Measurements from ENCODE around the gene CALML6. TPM values are rescaled to one million over a fixed set of nuclear protein-coding genes. Genes with fewer than 3 reads are reported as not detected.

The CALML6 gene
- total RNA-seq: under 1 TPM; 0.47 to 0.69 TPM
- polyA plus RNA-seq (2013, experiment 1 of 2): 0.13 TPM
- polyA plus RNA-seq (2013, experiment 2 of 2): 4.1 TPM
- total RNA-seq: 0 to 1.4 (median 0.43) reads per million in 172 experiments

- Histone ChIP-seq H3K27ac (ENCODE audit: low read depth in 1 of 2, low read length in 2 of 2) (no peak within 1 kb of the TSS), H3K9me3 (ENCODE audit: control insufficient read depth in 1 of 2, insufficient read depth in 1 of 2, low read length in 2 of 2) (no peaks in the 10 kb centered on the region), H3K36me3 (ENCODE audit: insufficient read depth, low read length) (no peaks in the 10 kb centered on the region), H3K4me3 (ENCODE audit: low read length) (no peak within 1 kb of the TSS), H3K27me3 (ENCODE audit: control insufficient read depth in 1 of 2, insufficient read depth in 2 of 2, low read length in 2 of 2) (no peaks in the 10 kb centered on the region), H3K4me1 (ENCODE audit: insufficient read depth, low read length) (peaks cover 25% of the 10 kb centered on the region)
- Mint-ChIP-seq H3K27me3 (no peaks in the 10 kb centered on the region), H3K4me1 (ENCODE audit: low read depth) (peaks cover 4% of the 10 kb centered on the region), H3K27ac (no peak within 1 kb of the TSS), H3K36me3 (ENCODE audit: low read depth) (no peaks in the 10 kb centered on the region), H3K9me3 (no peaks in the 10 kb centered on the region), H3K4me3 (peak within 1 kb of the TSS; percentile 58)
- no peak for ATAC-seq (ENCODE audit: poor library complexity)
- POLR2A ChIA-PET: no interaction called here
- no peak for TF ChIP-seq CTCF (IDR thresholded peaks at IDR 0.05)
- CTCF ChIA-PET: no interaction called here
- peak in 1 of 14 experiments; percentile 29 for DNase-seq
- intact Hi-C loops (cut with DNase I, micrococcal nuclease): loop anchor here in 1 of 2 experiments (5.0 kb wide), 1 partner anchor 217 kb away; no protein-coding TSS in a partner anchor
Measured at GRCh38 chr1:1914971-1915692, at the start of gene CALML6. CALML6 (plus strand) TSS chr1:1915260; CDS start chr1:1915281, 21 bp downstream.

GRCh38 chr1:1867164-1867563 lies 47.9 kb upstream of the CALML6 start:
- Mint-ChIP-seq H3K27ac (no peak overlapping the region), H3K4me1 (ENCODE audit: low read depth) (peaks cover 74% of the 10 kb centered on the region), H3K36me3 (ENCODE audit: low read depth) (peaks cover 43% of the 10 kb centered on the region), H3K4me3 (no peak overlapping the region), H3K27me3 (no peaks in the 10 kb centered on the region), H3K9me3 (no peaks in the 10 kb centered on the region)
- ATAC-seq (ENCODE audit: poor library complexity) (no peak), DNase-seq (no peak)
- no peak for TF ChIP-seq CTCF (IDR thresholded peaks at IDR 0.05)
- no peaks in the 10 kb centered on the region for H3K27me3 ChIP-seq (ENCODE audit: control insufficient read depth in 1 of 2, insufficient read depth in 2 of 2, low read length in 2 of 2)
- intact Hi-C loops (cut with DNase I, micrococcal nuclease): no loop called here
- H3K4me1 ChIP-seq (ENCODE audit: insufficient read depth, low read length): peaks cover 67% of the 10 kb centered on the region
- H3K36me3 ChIP-seq (ENCODE audit: insufficient read depth, low read length): peaks cover 5% of the 10 kb centered on the region
- no peak overlapping the region for H3K4me3 ChIP-seq (ENCODE audit: low read length)
- POLR2A ChIA-PET: no interaction called here
- H3K9me3 ChIP-seq (ENCODE audit: control insufficient read depth in 1 of 2, insufficient read depth in 1 of 2, low read length in 2 of 2): no peaks in the 10 kb centered on the region
- CTCF ChIA-PET: interaction anchor here (0.6 to 1.0 kb wide), 2 partner anchors 21 to 33 kb away, joined by 3 read pairs; no protein-coding TSS in a partner anchor
- no peak overlapping the region for H3K27ac ChIP-seq (ENCODE audit: low read depth in 1 of 2, low read length in 2 of 2)

- intact Hi-C loops (cut with DNase I, micrococcal nuclease): no loop called here
- peak in 1 of 14 experiments; percentile 32 for DNase-seq
- H3K4me3 Mint-ChIP-seq: no peak overlapping the region
- H3K27ac Mint-ChIP-seq: peak overlapping the region; percentile 63
- peaks cover 73% of the 10 kb centered on the region for H3K4me1 Mint-ChIP-seq (ENCODE audit: low read depth)
- CTCF ChIA-PET: interaction anchor here (0.8 to 1.1 kb wide), 2 partner anchors 16 to 40 kb away, joined by 3 to 4 read pairs; no protein-coding TSS in a partner anchor
- H3K9me3 Mint-ChIP-seq: no peaks in the 10 kb centered on the region
- Histone ChIP-seq H3K4me1 (ENCODE audit: insufficient read depth, low read length) (peaks cover 65% of the 10 kb centered on the region), H3K36me3 (ENCODE audit: insufficient read depth, low read length) (peaks cover 26% of the 10 kb centered on the region), H3K27ac (ENCODE audit: low read depth in 1 of 2, low read length in 2 of 2) (no peak overlapping the region), H3K27me3 (ENCODE audit: control insufficient read depth in 1 of 2, insufficient read depth in 2 of 2, low read length in 2 of 2) (no peaks in the 10 kb centered on the region), H3K4me3 (ENCODE audit: low read length) (no peak overlapping the region), H3K9me3 (ENCODE audit: control insufficient read depth in 1 of 2, insufficient read depth in 1 of 2, low read length in 2 of 2) (no peaks in the 10 kb centered on the region)
- TF ChIP-seq CTCF (IDR thresholded peaks at IDR 0.05): no peak
- H3K36me3 Mint-ChIP-seq (ENCODE audit: low read depth): peaks cover 57% of the 10 kb centered on the region
- POLR2A ChIA-PET: interaction anchor here (1.0 kb wide), 1 partner anchor 90 kb away, joined by 4 read pairs; no protein-coding TSS in a partner anchor
- no peaks in the 10 kb centered on the region for H3K27me3 Mint-ChIP-seq
- no peak for ATAC-seq (ENCODE audit: poor library complexity)
Measured at GRCh38 chr1:1869469-1869868, 45.6 kb upstream of the CALML6 start.

Measured in CD4-positive, alpha-beta T cell (primary cell).